Glutamatergic neuron (in vitro differentiated cells): ENCODE data around the gene ADSL. TPM values are rescaled to one million over a fixed set of nuclear protein-coding genes. Genes with fewer than 3 reads are reported as not detected.
A peak's percentile ranks its signal among the peaks of the same experiment; 100 is the strongest.

ENCODE experiments used
- DNase-seq: peaks from one replicate; pipeline ENCODE4 v3.0.0; 2022
- H3K27ac Mint-ChIP-seq: one replicate; pipeline ENCODE4 v1.8.0; 2020; ENCODE audit warnings: mild to moderate bottlenecking, mixed read lengths, inconsistent platforms; ENCODE audit not compliant: unreplicated experiment
- H3K27me3 Mint-ChIP-seq: one replicate; pipeline ENCODE4 v1.8.0; 2020; ENCODE audit warnings: mild to moderate bottlenecking, moderate library complexity, mixed read lengths, inconsistent platforms; ENCODE audit not compliant: unreplicated experiment
- H3K36me3 Mint-ChIP-seq: one replicate; pipeline ENCODE4 v1.8.0; 2020; ENCODE audit warnings: mild to moderate bottlenecking, mixed read lengths, inconsistent platforms; ENCODE audit not compliant: unreplicated experiment
- H3K4me1 Mint-ChIP-seq: one replicate; pipeline ENCODE4 v1.8.0; 2020; ENCODE audit warnings: mild to moderate bottlenecking, low read depth, mixed read lengths, inconsistent platforms; ENCODE audit not compliant: unreplicated experiment
- H3K4me3 Mint-ChIP-seq: one replicate; pipeline ENCODE4 v1.8.0; 2020; ENCODE audit warnings: mild to moderate bottlenecking, mixed read lengths, inconsistent platforms; ENCODE audit not compliant: unreplicated experiment
- H3K9me3 Mint-ChIP-seq: one replicate; pipeline ENCODE4 v1.8.0; 2020; ENCODE audit warnings: mild to moderate bottlenecking, moderate library complexity, mixed read lengths, inconsistent platforms; ENCODE audit not compliant: unreplicated experiment
- total RNA-seq: library from RNA; stranded (reverse); fragmentation: NEBNext Ultra II Directional; extraction: Animal tissue kit (Norgen Biotek cat#: 25700); gene quantifications from one replicate; pipeline ENCODE4 v1.2.1, GENCODE V29; 2021; ENCODE audit not compliant: unreplicated experiment
- TF ChIP-seq, protein P1 (sequence below): fragments of 200-600 bp; sonication (generic); IDR thresholded peaks from one replicate; pipeline ENCODE4 v1.5.0; 2021; ENCODE audit not compliant: partially characterized antibody, unreplicated experiment

The ADSL gene
- total RNA-seq, 1 donor from 2014 or later, result 62.3 TPM

- no peak overlapping the region for H3K27ac Mint-ChIP-seq
- no peak overlapping the region for H3K4me3 Mint-ChIP-seq
- H3K27me3 Mint-ChIP-seq, result no peaks in the 10 kb centered on the region
- H3K36me3 Mint-ChIP-seq, result no peaks in the 10 kb centered on the region
- peaks cover 3% of the 10 kb centered on the region for H3K4me1 Mint-ChIP-seq
- no peaks in the 10 kb centered on the region for H3K9me3 Mint-ChIP-seq
- TF ChIP-seq, protein P1, sequence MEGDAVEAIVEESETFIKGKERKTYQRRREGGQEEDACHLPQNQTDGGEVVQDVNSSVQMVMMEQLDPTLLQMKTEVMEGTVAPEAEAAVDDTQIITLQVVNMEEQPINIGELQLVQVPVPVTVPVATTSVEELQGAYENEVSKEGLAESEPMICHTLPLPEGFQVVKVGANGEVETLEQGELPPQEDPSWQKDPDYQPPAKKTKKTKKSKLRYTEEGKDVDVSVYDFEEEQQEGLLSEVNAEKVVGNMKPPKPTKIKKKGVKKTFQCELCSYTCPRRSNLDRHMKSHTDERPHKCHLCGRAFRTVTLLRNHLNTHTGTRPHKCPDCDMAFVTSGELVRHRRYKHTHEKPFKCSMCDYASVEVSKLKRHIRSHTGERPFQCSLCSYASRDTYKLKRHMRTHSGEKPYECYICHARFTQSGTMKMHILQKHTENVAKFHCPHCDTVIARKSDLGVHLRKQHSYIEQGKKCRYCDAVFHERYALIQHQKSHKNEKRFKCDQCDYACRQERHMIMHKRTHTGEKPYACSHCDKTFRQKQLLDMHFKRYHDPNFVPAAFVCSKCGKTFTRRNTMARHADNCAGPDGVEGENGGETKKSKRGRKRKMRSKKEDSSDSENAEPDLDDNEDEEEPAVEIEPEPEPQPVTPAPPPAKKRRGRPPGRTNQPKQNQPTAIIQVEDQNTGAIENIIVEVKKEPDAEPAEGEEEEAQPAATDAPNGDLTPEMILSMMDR, result no peak
- no peak for DNase-seq
Observed at GRCh38 chr22:40364431-40364830, 18.1 kb downstream of the ADSL start.

DNA sequence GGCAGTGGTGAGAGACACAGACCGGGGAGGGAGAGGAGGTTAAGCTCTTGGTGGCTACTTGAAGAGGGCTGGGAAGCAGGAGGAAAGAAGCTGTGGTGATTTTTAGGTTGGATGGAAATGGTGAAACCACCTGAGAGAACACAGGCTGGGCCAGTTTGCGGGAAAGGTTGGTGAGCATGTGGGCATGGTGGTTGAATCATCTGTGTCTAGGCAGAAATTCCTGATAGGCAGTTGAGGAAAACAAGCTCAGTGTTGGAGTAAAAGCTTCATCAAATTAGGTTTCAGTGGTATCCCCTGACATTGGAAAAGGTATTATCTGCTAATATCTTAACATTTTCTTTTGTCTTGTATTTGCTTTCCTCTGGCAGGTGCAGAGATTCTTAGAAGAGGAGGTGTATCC lies 19.8 kb downstream of the ADSL start:
- Mint-ChIP-seq H3K9me3 (no peaks in the 10 kb centered on the region), H3K4me1 (peaks cover 3% of the 10 kb centered on the region), H3K27ac (no peak overlapping the region)

DNA sequence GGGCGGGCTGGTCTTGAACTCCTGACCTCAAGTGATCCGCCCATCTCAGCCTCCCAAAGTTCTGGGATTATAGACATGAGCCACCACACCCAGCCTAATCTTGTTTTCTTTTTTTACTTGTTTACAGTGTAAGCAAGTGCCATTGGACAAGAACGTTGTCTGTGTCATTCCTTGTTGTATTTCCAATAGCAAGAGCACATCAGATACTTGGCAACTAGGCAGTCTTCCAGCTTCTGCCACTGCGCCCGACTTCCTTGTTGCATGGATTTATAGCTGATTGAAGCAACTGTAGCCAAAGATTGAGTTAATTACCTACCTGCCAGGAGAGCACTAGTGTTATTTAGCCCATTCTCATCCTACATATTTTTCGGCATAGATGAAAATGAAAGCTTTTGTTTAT lies 21.0 kb downstream of the ADSL start:
- TF ChIP-seq, protein P1, result no peak
- H3K9me3 Mint-ChIP-seq, result peaks cover 2% of the 10 kb centered on the region
- H3K4me1 Mint-ChIP-seq, result peaks cover 6% of the 10 kb centered on the region
- H3K36me3 Mint-ChIP-seq, result no peaks in the 10 kb centered on the region
- H3K4me3 Mint-ChIP-seq, result no peak overlapping the region
- DNase-seq, result no peak
- no peaks in the 10 kb centered on the region for H3K27me3 Mint-ChIP-seq
- no peak overlapping the region for H3K27ac Mint-ChIP-seq

More for the DNA sequence above, 19.8 kb downstream of the ADSL start:
- TF ChIP-seq, protein P1, result no peak
- Mint-ChIP-seq H3K36me3 (no peaks in the 10 kb centered on the region), H3K27me3 (no peaks in the 10 kb centered on the region), H3K4me3 (no peak overlapping the region)
- DNase-seq, result no peak

DNA sequence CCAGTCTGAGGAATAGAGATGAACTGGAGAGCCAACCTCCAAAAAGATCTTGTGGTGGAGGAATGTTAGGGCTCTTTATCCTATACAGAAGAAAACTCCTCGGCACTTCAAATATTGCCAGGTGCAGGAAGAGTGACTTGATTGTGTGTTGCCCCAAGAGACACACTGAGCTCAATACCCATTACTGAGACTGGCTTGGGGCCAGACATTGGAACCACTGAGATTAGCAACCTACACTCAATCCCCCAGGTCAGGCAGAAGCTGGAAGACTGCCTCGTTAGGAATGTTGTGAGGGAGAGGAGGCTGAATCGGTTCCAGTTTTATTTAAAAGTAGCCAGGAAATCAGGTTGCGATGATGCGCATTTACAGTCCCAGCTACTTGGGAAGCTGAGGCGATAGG lies 21.7 kb downstream of the ADSL start:
- DNase-seq, result no peak
- Mint-ChIP-seq H3K9me3 (peaks cover 2% of the 10 kb centered on the region), H3K36me3 (no peaks in the 10 kb centered on the region), H3K4me3 (peak overlapping the region; percentile 3), H3K4me1 (peaks cover 6% of the 10 kb centered on the region), H3K27me3 (no peaks in the 10 kb centered on the region), H3K27ac (no peak overlapping the region)
- TF ChIP-seq, protein P1, result no peak

DNA sequence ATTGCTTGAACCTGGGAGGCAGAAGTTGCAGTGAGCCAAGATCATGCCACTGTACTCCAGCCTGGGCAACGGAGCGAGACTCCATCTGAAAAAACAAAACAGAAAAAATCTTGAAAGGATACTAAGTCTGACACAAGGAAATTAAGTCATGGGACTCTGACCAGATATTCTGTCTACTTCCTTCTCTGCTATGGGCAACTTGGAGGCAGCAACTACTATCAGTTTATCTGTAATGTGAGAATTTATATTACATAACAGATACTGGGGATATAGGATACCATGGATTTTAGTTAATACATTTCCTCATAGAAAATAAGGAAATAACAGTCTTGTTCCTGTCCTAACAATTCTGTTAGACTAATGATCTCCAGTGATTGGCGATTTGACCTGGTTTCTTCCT lies 22.5 kb downstream of the ADSL start:
- Mint-ChIP-seq H3K4me1 (peaks cover 6% of the 10 kb centered on the region), H3K4me3 (no peak overlapping the region), H3K27ac (no peak overlapping the region), H3K36me3 (no peaks in the 10 kb centered on the region), H3K27me3 (no peaks in the 10 kb centered on the region), H3K9me3 (peaks cover 2% of the 10 kb centered on the region)
- no peak for DNase-seq
- TF ChIP-seq, protein P1, result no peak
